Sigmoid colon (tissue), 7 donors: ENCODE measurements around the gene RAP2B. TPM values are rescaled to one million over a fixed set of nuclear protein-coding genes. Genes with fewer than 3 reads are reported as not detected.

Experiments used
- DNase-seq: peaks from one replicate; pipeline ENCODE4 v3.0.0-alpha.2; 2019
- H3K27ac ChIP-seq, 4 donors: fragments of 200-600 bp; sonication (generic); one replicate each; pipeline ENCODE4 v1.5.1; 2016 to 2019; ENCODE audit warnings: mild to moderate bottlenecking in 1 of 4
- H3K27me3 ChIP-seq, 3 donors: fragments of 200-600 bp; sonication (generic); one replicate each; pipeline ENCODE4 v1.5.1; 2019; ENCODE audit warnings: mild to moderate bottlenecking in 1 of 3
- H3K36me3 ChIP-seq, 4 donors: fragments of 200-600 bp; sonication (generic); one replicate each; pipeline ENCODE4 v1.5.1; 2016 to 2019
- H3K4me1 ChIP-seq, 4 donors: fragments of 200-600 bp; sonication (generic); one replicate each; pipeline ENCODE4 v1.5.1; 2017 to 2019
- H3K4me3 ChIP-seq, 4 donors: fragments of 200-600 bp; sonication (generic); one replicate each; pipeline ENCODE4 v1.5.1; 2017 to 2019; ENCODE audit warnings: mild to moderate bottlenecking in 2 of 4, moderate library complexity in 1 of 4
- H3K9me3 ChIP-seq, 4 donors: fragments of 200-600 bp in 3 of 4; sonication (generic) in 3 of 4; one replicate each; pipeline versions ENCODE4 v1.5.1 to v1.6.1; 2013 to 2019
- EP300 ChIP-seq, 4 donors: sonication (generic); formaldehyde crosslinking; IDR thresholded peaks; one replicate each; pipeline ENCODE4 v1.6.1; 2017; ENCODE audit warnings: antibody characterized with exemption in 4 of 4
- POLR2A ChIP-seq, 2 donors: fragments of 450-650 bp; IDR thresholded peaks; one replicate each; pipeline ENCODE4 v1.6.1; 2016; ENCODE audit warnings: antibody characterized with exemption in 2 of 2, mild to moderate bottlenecking in 2 of 2, moderate library complexity in 2 of 2
- POLR2AphosphoS5 ChIP-seq, 4 donors: sonication (generic); formaldehyde crosslinking; IDR thresholded peaks; one replicate each; pipeline ENCODE4 v1.6.1; 2017; ENCODE audit warnings: antibody characterized with exemption in 4 of 4
- WGBS, 2 donors: extraction: QIAGEN DNeasy Blood & Tissue Kit; methylation state at CpG; one replicate each; pipeline ENCODE4 v1.1.7; 2013; 5-methylcytosine and 5-hydroxymethylcytosine counted together
- intact Hi-C: fragments of 100-400 bp; cut with DNase I; formaldehyde crosslinking; loops from one replicate; pipeline ENCODE4 v1.15.1; 2023
- polyA plus RNA-seq, 3 donors: library from polyadenylated mRNA; stranded (reverse); fragments of 200-250 nt; gene quantifications; one replicate each; pipeline ENCODE4 v1.2.3, GENCODE V29; 2013
- total RNA-seq, 4 donors: library from RNA; depleted of rRNA; stranded (reverse); fragments of >200 nt; gene quantifications; one replicate each; pipeline ENCODE4 v1.1.0, GENCODE V29; 2016
- TF ChIP-seq, protein P1 (sequence below), 4 experiments: fragments of 450-650 bp in 3 of 4; fragments of 200-600 bp in 1 of 4; IDR thresholded peaks; one replicate each; pipeline ENCODE4 v1.5.1; 2016 to 2019; ENCODE audit warnings: antibody characterized with exemption in 4 of 4, mild to moderate bottlenecking in 3 of 4, moderate library complexity in 2 of 4
- donor health status: healthy with polysubstance abuse.
- donor health status: Bipolar disorder and iron deficiency.
- donor health status: healthy.

The RAP2B gene
- total and polyA plus RNA-seq, 7 donors, result 4.8 to 9.4 (median 8.6) TPM

DNA sequence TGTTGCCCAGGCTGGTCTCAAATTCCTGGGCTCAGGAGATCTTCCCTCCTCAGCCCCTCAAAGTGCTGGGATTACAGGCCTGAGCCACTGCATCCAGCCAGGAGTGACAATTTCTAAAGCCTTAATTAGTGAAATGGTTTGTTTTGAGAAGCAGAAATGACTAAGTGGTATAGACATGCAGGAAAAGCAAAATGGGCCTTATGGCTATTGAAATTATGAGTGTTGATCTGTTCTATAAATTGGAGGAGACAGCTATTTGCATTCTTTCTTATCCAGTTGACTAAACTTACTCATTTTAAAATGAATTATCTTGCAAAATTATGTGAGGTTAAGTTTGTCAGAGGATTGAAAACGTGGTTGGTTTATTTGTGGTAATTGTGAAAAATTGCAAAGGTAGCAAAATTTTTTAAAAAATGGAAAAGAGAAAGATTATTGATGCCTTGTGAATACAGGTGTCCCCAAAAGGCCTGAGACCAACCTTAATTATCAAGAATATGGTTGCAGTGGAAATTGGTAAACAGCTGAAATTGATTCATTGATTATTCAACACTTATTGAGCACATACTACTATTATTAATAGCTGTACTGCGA is 7.9 kb downstream of the RAP2B start:
- intact Hi-C loops, result no loop called here
- H3K9me3 ChIP-seq, result no peaks in the 10 kb centered on the region

DNA sequence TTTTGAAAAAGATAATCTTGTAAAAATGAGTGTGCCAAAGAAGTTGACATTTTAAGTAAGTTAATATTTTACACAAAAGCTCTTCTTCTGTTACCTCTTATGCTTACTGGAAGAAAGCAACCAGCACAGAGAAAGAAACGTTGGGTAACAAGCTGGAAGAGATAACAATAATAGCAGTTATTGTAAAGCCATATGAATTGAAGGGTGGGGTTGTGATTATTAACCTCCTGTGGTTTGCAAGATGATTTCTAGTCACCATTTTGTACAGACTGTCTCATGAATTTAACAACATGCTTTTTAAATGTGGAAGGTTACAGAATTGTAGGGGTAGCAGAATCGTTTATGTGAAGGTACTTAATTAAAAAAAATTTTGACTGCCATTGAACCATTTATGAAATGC is 9.2 kb downstream of the RAP2B start:
- intact Hi-C loops, result no loop called here
- H3K4me3 ChIP-seq, result no peak overlapping the region
- no peak for DNase-seq
- H3K27me3 ChIP-seq, result no peaks in the 10 kb centered on the region
- H3K36me3 ChIP-seq, result no peaks in the 10 kb centered on the region
- peaks cover 0 to 10% (median 5%) of the 10 kb centered on the region in 4 donors for H3K4me1 ChIP-seq
- H3K27ac ChIP-seq, result no peak overlapping the region
- 46 to 76% methylated on average over 2 of the region's 2 CpGs for WGBS, 2 donors
- H3K9me3 ChIP-seq, result no peaks in the 10 kb centered on the region
- TF ChIP-seq EP300 (IDR thresholded peaks at IDR 0.05), result no peak
- TF ChIP-seq POLR2A (IDR thresholded peaks at IDR 0.05), result no peak
- TF ChIP-seq, protein P1, sequence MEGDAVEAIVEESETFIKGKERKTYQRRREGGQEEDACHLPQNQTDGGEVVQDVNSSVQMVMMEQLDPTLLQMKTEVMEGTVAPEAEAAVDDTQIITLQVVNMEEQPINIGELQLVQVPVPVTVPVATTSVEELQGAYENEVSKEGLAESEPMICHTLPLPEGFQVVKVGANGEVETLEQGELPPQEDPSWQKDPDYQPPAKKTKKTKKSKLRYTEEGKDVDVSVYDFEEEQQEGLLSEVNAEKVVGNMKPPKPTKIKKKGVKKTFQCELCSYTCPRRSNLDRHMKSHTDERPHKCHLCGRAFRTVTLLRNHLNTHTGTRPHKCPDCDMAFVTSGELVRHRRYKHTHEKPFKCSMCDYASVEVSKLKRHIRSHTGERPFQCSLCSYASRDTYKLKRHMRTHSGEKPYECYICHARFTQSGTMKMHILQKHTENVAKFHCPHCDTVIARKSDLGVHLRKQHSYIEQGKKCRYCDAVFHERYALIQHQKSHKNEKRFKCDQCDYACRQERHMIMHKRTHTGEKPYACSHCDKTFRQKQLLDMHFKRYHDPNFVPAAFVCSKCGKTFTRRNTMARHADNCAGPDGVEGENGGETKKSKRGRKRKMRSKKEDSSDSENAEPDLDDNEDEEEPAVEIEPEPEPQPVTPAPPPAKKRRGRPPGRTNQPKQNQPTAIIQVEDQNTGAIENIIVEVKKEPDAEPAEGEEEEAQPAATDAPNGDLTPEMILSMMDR (IDR thresholded peaks at IDR 0.05), result no peak
- no peak for TF ChIP-seq POLR2AphosphoS5 (IDR thresholded peaks at IDR 0.05)

More for the DNA sequence above, 7.9 kb downstream of the RAP2B start:
- Histone ChIP-seq H3K27me3 (no peaks in the 10 kb centered on the region), H3K4me1 (peaks cover 0 to 24% (median 18%) of the 10 kb centered on the region in 4 donors), H3K36me3 (no peaks in the 10 kb centered on the region), H3K4me3 (no peak overlapping the region), H3K27ac (no peak overlapping the region)
- TF ChIP-seq POLR2AphosphoS5 (IDR thresholded peaks at IDR 0.05) (no peak), POLR2A (IDR thresholded peaks at IDR 0.05) (no peak), EP300 (IDR thresholded peaks at IDR 0.05) (no peak)
- DNase-seq, result no peak
- 90% methylated on average over 2 of the region's 2 CpGs for WGBS, 2 donors

DNA sequence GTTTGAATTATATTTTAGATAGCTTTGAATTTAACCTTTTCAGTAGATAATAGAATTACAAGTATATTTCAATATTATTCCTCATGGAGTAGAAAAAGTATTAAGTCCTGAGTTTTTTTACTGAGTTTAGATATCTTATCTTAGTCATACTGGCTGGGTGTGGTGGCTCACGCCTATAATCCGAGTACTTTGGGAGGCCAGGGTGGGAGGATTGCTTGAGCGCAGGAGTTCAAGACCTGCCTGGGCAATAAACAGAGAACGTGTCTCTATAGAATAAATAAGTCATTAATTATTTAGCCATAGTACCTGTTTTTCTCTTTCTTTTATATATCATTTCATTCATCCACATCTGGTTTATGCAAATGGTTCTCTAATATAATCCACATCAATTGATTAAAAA is 9.9 kb downstream of the RAP2B start:
- intact Hi-C loops, result no loop called here
- no peaks in the 10 kb centered on the region for H3K36me3 ChIP-seq
- no peak overlapping the region for H3K4me3 ChIP-seq
- DNase-seq, result no peak
- peaks cover 0 to 3% (median under 1%) of the 10 kb centered on the region in 4 donors for H3K4me1 ChIP-seq
- 38 to 79% methylated on average over 4 of the region's 4 CpGs for WGBS, 2 donors
- H3K27ac ChIP-seq, result no peak overlapping the region
- H3K27me3 ChIP-seq, result no peaks in the 10 kb centered on the region
- TF ChIP-seq POLR2A (IDR thresholded peaks at IDR 0.05), result no peak
- TF ChIP-seq, protein P1 (IDR thresholded peaks at IDR 0.05), result no peak
- TF ChIP-seq EP300 (IDR thresholded peaks at IDR 0.05), result no peak
- TF ChIP-seq POLR2AphosphoS5 (IDR thresholded peaks at IDR 0.05), result no peak
- no peaks in the 10 kb centered on the region for H3K9me3 ChIP-seq

DNA sequence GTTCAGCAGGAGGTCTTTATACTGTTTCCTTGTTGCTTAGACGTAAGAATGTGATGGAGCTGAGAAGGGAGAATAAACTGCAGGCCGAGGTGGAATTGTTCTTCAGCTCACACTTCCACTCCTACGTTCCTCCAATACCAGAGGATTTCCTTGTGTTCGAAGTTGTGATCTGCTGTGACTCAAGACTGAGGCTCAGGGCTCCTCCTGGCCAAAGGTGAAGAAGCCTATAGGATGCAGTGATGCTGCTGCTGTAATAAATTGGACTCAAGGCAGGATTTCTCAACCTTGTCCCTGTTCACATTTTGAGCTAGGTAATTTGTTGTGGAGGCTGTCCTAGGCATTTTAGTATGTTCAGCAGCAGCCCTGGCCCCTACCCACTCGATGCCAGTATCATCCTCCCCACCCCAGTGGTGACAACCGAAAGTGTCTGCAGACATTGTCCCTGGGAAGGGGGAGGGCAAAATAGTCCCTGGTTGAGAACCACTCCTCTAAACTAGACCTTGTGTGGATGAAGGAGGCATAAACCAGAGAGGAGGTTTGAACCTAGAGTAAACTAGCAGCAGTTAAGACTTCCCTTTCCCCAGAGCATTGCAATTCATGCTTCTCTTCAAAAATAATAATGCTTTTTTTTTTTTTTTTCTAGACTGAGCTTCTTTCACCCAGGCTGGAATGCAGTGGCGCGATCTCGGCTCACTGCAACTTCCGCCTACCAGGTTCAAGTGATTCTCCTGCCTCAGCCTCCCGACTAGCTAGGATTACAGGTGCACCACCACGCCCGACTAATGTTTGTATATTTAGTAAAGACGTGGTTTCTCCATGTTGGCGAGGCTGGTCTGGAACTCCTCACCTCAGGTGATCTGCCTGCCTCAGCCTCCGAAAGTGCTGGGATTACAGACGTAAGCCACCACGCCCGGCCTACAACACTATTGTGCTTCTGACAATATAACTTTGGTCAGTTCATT is 11.1 kb downstream of the RAP2B start:
- DNase-seq, result no peak
- Histone ChIP-seq H3K9me3 (no peaks in the 10 kb centered on the region), H3K4me1 (no peaks in the 10 kb centered on the region), H3K27ac (no peak overlapping the region), H3K36me3 (no peaks in the 10 kb centered on the region), H3K4me3 (no peak overlapping the region), H3K27me3 (no peaks in the 10 kb centered on the region)
- 83 to 89% methylated on average over 19 of the region's 19 CpGs for whole genome bisulfite sequencing, 2 donors
- intact Hi-C loops, result no loop called here
- TF ChIP-seq, protein P1 (IDR thresholded peaks at IDR 0.05), result no peak
- no peak for TF ChIP-seq POLR2AphosphoS5 (IDR thresholded peaks at IDR 0.05)
- TF ChIP-seq EP300 (IDR thresholded peaks at IDR 0.05), result no peak
- no peak for TF ChIP-seq POLR2A (IDR thresholded peaks at IDR 0.05)
